ENCODE measurements around the gene UBE2B.

- TF ChIP-seq, protein P1, sequence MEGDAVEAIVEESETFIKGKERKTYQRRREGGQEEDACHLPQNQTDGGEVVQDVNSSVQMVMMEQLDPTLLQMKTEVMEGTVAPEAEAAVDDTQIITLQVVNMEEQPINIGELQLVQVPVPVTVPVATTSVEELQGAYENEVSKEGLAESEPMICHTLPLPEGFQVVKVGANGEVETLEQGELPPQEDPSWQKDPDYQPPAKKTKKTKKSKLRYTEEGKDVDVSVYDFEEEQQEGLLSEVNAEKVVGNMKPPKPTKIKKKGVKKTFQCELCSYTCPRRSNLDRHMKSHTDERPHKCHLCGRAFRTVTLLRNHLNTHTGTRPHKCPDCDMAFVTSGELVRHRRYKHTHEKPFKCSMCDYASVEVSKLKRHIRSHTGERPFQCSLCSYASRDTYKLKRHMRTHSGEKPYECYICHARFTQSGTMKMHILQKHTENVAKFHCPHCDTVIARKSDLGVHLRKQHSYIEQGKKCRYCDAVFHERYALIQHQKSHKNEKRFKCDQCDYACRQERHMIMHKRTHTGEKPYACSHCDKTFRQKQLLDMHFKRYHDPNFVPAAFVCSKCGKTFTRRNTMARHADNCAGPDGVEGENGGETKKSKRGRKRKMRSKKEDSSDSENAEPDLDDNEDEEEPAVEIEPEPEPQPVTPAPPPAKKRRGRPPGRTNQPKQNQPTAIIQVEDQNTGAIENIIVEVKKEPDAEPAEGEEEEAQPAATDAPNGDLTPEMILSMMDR (conservative IDR thresholded peaks at IDR 0.05; ENCODE audit: low read length): no peak
- TF ChIP-seq EZH2phosphoT487 (IDR thresholded peaks at IDR 0.05; ENCODE audit: borderline replicate concordance, low read depth, low read length): no peak
These were observed 41.7 kb downstream of the UBE2B start for GRCh38 chr5:134413046-134413445.
